ENCODE data around the gene NUP188. TPM values are rescaled to one million over a fixed set of nuclear protein-coding genes. Genes with fewer than 3 reads are reported as not detected.
A peak's percentile ranks its signal among the peaks of the same experiment; 100 is the strongest.
"Not testable (repeated sequence)": the region's sequence is repeated elsewhere in the genome, so short reads cannot be mapped to it uniquely, and the experiment has no call there.

NUP188 gene
- total RNA-seq, 2 donors from 2014 or later = 34.6 to 88.6 TPM

- no peak for DNase-seq (ENCODE audit: low spot score)
- TF ChIP-seq, protein P1, sequence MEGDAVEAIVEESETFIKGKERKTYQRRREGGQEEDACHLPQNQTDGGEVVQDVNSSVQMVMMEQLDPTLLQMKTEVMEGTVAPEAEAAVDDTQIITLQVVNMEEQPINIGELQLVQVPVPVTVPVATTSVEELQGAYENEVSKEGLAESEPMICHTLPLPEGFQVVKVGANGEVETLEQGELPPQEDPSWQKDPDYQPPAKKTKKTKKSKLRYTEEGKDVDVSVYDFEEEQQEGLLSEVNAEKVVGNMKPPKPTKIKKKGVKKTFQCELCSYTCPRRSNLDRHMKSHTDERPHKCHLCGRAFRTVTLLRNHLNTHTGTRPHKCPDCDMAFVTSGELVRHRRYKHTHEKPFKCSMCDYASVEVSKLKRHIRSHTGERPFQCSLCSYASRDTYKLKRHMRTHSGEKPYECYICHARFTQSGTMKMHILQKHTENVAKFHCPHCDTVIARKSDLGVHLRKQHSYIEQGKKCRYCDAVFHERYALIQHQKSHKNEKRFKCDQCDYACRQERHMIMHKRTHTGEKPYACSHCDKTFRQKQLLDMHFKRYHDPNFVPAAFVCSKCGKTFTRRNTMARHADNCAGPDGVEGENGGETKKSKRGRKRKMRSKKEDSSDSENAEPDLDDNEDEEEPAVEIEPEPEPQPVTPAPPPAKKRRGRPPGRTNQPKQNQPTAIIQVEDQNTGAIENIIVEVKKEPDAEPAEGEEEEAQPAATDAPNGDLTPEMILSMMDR (IDR thresholded peaks at IDR 0.05) = no peak
- no peak for TF ChIP-seq POLR2A (IDR thresholded peaks at IDR 0.05)
- Histone ChIP-seq H3K27ac (no peak overlapping the region), H3K4me3 (no peak overlapping the region), H3K9me3 (no peaks in the 10 kb centered on the region), H3K4me1 (replicated peaks) (peaks cover 5% of the 10 kb centered on the region), H3K36me3 (no peaks in the 10 kb centered on the region), H3K27me3 (replicated peaks; ENCODE audit: insufficient read depth) (no peaks in the 10 kb centered on the region)
- WGBS = 95% methylated on average over 19 of the region's 19 CpGs
- intact Hi-C loops (cut with DNase I) = no loop called here
Observed at GRCh38 chr9:128945798-128946501, 1.5 kb upstream of the NUP188 start.

- Histone ChIP-seq H3K27ac (peak overlapping the region; percentile 91 to 94), H3K4me3 (peak overlapping the region; percentile 81 to 95), H3K36me3 (no peaks in the 10 kb centered on the region), H3K4me1 (replicated peaks) (peaks cover 5% of the 10 kb centered on the region), H3K9me3 (no peaks in the 10 kb centered on the region), H3K27me3 (replicated peaks; ENCODE audit: insufficient read depth) (no peaks in the 10 kb centered on the region)
- intact Hi-C loops (cut with DNase I) = no loop called here
- 19% methylated on average over 27 of the region's 30 CpGs for WGBS
- no peak for TF ChIP-seq POLR2AphosphoS5 (IDR thresholded peaks at IDR 0.05)
- TF ChIP-seq POLR2A (IDR thresholded peaks at IDR 0.05) = no peak
- TF ChIP-seq, protein P1 (IDR thresholded peaks at IDR 0.05) = no peak
- peak; percentile 17 for DNase-seq (ENCODE audit: low spot score)
Observed at GRCh38 chr9:128946571-128947276, 775 bp upstream of the NUP188 start.

- intact Hi-C loops (cut with DNase I) = no loop called here
- no peaks in the 10 kb centered on the region for H3K9me3 ChIP-seq
- TF ChIP-seq POLR2AphosphoS5 (IDR thresholded peaks at IDR 0.05) (no peak), POLR2A (IDR thresholded peaks at IDR 0.05) (no peak)
- TF ChIP-seq, protein P1 (IDR thresholded peaks at IDR 0.05) = no peak
- H3K4me1 ChIP-seq (replicated peaks) = peaks cover 5% of the 10 kb centered on the region
- no peaks in the 10 kb centered on the region for H3K36me3 ChIP-seq
- WGBS = under 1% methylated on average over 14 of the region's 20 CpGs
- H3K4me3 ChIP-seq = peak overlapping the region; percentile 81 to 95
- no peak for DNase-seq (ENCODE audit: low spot score)
- H3K27me3 ChIP-seq (replicated peaks; ENCODE audit: insufficient read depth) = no peaks in the 10 kb centered on the region
- H3K27ac ChIP-seq = peak overlapping the region; percentile 91 to 94
Observed at GRCh38 chr9:128947277-128947526, 297 bp upstream of the NUP188 start.

DNA sequence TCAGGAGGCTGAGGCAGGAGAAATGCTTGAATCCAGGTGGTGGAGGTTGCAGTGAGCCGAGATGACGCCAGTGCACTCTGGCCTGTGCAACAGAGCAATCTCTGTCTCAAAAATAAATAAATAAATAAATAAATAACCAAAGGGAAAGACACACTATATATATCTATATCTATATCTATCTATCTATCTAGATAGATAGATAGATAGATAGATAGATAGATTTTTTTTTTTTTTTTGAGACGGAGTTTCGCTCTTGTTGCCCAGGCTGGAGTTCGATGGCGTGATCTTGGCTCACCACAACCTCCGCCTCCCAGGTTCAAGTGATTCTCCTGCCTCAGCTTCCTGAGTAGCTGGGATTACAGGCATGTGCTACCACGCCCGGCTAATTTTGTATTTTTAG is 13.9 kb downstream of the NUP188 start:
- H3K9me3 ChIP-seq; H3K36me3 ChIP-seq; H3K4me1 ChIP-seq (replicated peaks); H3K27me3 ChIP-seq (replicated peaks; ENCODE audit: insufficient read depth); H3K27ac ChIP-seq; DNase-seq (ENCODE audit: low spot score); intact Hi-C loops (cut with DNase I); H3K4me3 ChIP-seq: not testable (repeated sequence)
- WGBS = 95% methylated on average over 9 of the region's 9 CpGs

DNA sequence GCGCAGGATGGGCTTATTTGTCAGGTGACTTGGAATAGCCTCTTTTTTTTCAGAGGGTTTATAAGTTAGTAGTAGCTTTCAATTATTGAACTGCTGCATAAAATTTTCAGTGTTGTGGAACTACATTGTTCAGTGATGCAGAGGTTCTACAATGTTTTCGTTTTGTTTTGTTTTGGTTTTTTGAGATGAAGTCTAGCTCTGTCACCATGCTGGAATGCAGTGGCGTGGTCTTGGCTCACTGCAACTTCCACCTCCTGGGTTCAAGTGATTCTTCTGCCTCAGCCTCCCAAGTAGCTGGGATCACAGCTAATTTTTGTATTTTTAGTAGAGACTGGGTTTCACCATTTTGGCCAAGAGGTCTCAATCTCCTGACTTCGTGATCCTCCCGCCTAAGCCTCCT is 22.0 kb downstream of the NUP188 start:
- WGBS = 99% methylated on average over 5 of the region's 5 CpGs
- Histone ChIP-seq H3K27ac (no peak overlapping the region), H3K27me3 (replicated peaks; ENCODE audit: insufficient read depth) (no peaks in the 10 kb centered on the region), H3K4me3 (no peak overlapping the region), H3K4me1 (replicated peaks) (no peaks in the 10 kb centered on the region), H3K9me3 (no peaks in the 10 kb centered on the region), H3K36me3 (peaks cover 0 to 6% of the 10 kb centered on the region in 2 donors)
- TF ChIP-seq POLR2A (IDR thresholded peaks at IDR 0.05) (no peak), POLR2AphosphoS5 (IDR thresholded peaks at IDR 0.05) (no peak)
- TF ChIP-seq, protein P1 (IDR thresholded peaks at IDR 0.05) = no peak
- DNase-seq (ENCODE audit: low spot score) = no peak
- intact Hi-C loops (cut with DNase I) = no loop called here
